Thyroid gland (tissue), 4 donors: ENCODE results near the gene ZNF778. TPM values are rescaled to one million over a fixed set of nuclear protein-coding genes. Genes with fewer than 3 reads are reported as not detected.

Experiments used
- DNase-seq, 2 donors: peaks; one replicate each; pipeline ENCODE4 v3.0.0-alpha.2; 2019
- H3K27ac ChIP-seq, 3 donors: fragments of 200-600 bp; sonication (generic); 1 replicate in 2 of 3; 2 replicates in 1 of 3; pipeline ENCODE4 v1.5.1; 2016 to 2019; ENCODE audit warnings: mild to moderate bottlenecking in 1 of 3, moderate library complexity in 1 of 3
- H3K27me3 ChIP-seq: fragments of 200-600 bp; sonication (generic); one replicate; pipeline ENCODE4 v1.5.1; 2019
- H3K36me3 ChIP-seq, 2 donors: fragments of 200-600 bp; sonication (generic); one replicate each; pipeline ENCODE4 v1.5.1; 2016 to 2019
- H3K4me1 ChIP-seq, 2 donors: fragments of 200-600 bp; sonication (generic); one replicate each; pipeline ENCODE4 v1.5.1; 2017 to 2019
- H3K4me3 ChIP-seq, 3 donors: fragments of 200-600 bp; sonication (generic); replicated peaks in 1 of 3; 1 replicate in 2 of 3; 2 replicates in 1 of 3; pipeline ENCODE4 v1.5.1; 2016; ENCODE audit warnings: mild to moderate bottlenecking in 1 of 3
- H3K9me3 ChIP-seq: fragments of 200-600 bp; sonication (generic); one replicate; pipeline ENCODE4 v1.5.1; 2017
- POLR2A ChIP-seq, 2 donors: fragments of 450-650 bp; IDR thresholded peaks; one replicate each; pipeline ENCODE4 v1.6.1; 2017; ENCODE audit warnings: antibody characterized with exemption in 2 of 2, mild to moderate bottlenecking in 2 of 2, moderate library complexity in 1 of 2
- WGBS, 2 donors: methylation state at CpG; one replicate each; pipeline ENCODE4 v1.1.5; 2017; 5-methylcytosine and 5-hydroxymethylcytosine counted together
- intact Hi-C: fragments of 100-400 bp; cut with DNase I; formaldehyde crosslinking; loops from one replicate; pipeline ENCODE4 v1.15.1; 2023
- total RNA-seq, 4 donors: library from RNA; depleted of rRNA; stranded (reverse); fragments of >200 nt; gene quantifications; one replicate each; pipeline ENCODE4 v1.2.3, GENCODE V29; 2016
- TF ChIP-seq, protein P1 (sequence below), 6 experiments: fragments of 200-600 bp in 3 of 6; fragments of 450-650 bp in 3 of 6; sonication (generic) in 3 of 6; IDR thresholded peaks; one replicate each; pipeline ENCODE4 v1.5.1; 2016 to 2019; ENCODE audit warnings: antibody characterized with exemption in 6 of 6, mild to moderate bottlenecking in 2 of 6, inconsistent platforms in 1 of 6, moderate library complexity in 1 of 6

The ZNF778 gene
- total RNA-seq, 4 donors from 2014 or later = 17.5 to 36.4 (median 30.9) TPM

DNA sequence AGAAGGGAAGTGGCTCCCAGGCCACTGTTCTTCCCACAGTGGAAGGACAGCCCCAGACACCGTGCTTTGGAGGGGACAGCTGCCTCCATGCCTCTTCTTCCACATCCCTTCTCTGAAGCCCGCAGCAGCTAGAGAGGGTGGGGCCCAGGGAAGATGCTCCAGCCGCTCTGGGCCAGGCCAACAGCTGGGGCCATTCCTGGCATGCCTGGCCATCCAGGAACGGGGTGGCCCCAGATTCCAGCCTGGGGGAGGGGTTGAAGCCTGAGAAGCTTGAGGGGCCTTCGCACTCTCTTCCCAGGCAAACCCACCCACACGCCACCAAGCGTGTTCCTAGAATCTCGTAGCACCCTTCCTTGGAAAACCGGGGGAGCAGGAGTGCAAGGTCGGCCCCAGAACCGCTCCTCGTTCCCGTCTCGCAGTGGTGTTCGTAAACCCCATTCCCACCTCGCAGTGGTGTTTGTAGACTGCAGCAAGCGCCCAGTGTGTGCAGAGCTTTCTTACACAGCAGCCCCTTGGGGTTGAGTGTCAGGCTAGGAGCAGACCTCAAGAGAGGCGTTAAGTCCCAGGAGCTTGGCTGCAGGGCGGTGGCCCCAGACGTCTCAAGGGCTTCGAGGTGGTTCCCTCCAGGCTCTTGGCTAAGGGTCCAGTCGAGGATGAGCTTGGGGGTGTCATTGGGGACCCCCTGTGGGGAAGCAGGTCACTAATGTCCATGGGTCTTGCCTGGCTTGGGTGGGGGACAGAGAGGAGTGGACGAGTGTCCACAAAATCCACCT, 43.3 kb upstream of the ZNF778 start:
- DNase-seq = no peak
- intact Hi-C loops = loop anchor here (10.0 kb wide), 1 partner anchor 229 kb away; no protein-coding TSS in a partner anchor
- Histone ChIP-seq H3K9me3 (no peaks in the 10 kb centered on the region), H3K4me3 (no peak overlapping the region), H3K36me3 (no peaks in the 10 kb centered on the region), H3K4me1 (peaks cover 11 to 16% of the 10 kb centered on the region in 2 donors), H3K27me3 (no peaks in the 10 kb centered on the region), H3K27ac (no peak overlapping the region)
- 76 to 77% methylated on average over 19 to 21 of the region's 23 CpGs for WGBS, 2 donors
- no peak for TF ChIP-seq POLR2A (IDR thresholded peaks at IDR 0.05)
- TF ChIP-seq, protein P1, sequence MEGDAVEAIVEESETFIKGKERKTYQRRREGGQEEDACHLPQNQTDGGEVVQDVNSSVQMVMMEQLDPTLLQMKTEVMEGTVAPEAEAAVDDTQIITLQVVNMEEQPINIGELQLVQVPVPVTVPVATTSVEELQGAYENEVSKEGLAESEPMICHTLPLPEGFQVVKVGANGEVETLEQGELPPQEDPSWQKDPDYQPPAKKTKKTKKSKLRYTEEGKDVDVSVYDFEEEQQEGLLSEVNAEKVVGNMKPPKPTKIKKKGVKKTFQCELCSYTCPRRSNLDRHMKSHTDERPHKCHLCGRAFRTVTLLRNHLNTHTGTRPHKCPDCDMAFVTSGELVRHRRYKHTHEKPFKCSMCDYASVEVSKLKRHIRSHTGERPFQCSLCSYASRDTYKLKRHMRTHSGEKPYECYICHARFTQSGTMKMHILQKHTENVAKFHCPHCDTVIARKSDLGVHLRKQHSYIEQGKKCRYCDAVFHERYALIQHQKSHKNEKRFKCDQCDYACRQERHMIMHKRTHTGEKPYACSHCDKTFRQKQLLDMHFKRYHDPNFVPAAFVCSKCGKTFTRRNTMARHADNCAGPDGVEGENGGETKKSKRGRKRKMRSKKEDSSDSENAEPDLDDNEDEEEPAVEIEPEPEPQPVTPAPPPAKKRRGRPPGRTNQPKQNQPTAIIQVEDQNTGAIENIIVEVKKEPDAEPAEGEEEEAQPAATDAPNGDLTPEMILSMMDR (IDR thresholded peaks at IDR 0.05) = no peak

DNA sequence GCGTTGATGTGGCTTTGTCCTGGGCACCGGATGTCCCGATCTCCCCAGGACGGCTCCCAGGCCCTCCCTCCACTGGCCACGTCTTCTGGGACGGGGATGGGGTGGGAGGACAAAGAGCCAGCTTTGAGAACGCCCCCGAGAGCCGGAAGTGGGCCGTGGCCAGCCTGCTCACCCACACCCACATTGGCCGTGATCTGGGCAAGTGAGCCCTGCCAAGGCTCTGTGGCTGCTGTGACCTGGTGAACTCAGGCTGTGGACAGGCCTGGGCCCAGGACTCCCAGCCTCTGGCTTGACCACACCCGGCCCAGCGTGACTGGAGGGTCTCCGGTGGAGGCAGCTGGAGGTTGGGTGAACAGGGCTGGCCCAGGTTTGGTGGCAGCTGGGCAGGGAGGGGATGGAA, 42.6 kb upstream of the ZNF778 start:
- no peaks in the 10 kb centered on the region for H3K9me3 ChIP-seq
- no peak overlapping the region for H3K4me3 ChIP-seq
- H3K36me3 ChIP-seq = no peaks in the 10 kb centered on the region
- TF ChIP-seq POLR2A (IDR thresholded peaks at IDR 0.05) = no peak
- TF ChIP-seq, protein P1 (IDR thresholded peaks at IDR 0.05) = no peak
- no peaks in the 10 kb centered on the region for H3K27me3 ChIP-seq
- H3K4me1 ChIP-seq = peaks cover 11 to 16% of the 10 kb centered on the region in 2 donors
- no peak for DNase-seq
- H3K27ac ChIP-seq = no peak overlapping the region
- intact Hi-C loops = loop anchor here (10.0 kb wide), 1 partner anchor 230 kb away; no protein-coding TSS in a partner anchor
- WGBS, 2 donors = 42 to 87% methylated on average over 6 to 12 of the region's 14 CpGs

DNA sequence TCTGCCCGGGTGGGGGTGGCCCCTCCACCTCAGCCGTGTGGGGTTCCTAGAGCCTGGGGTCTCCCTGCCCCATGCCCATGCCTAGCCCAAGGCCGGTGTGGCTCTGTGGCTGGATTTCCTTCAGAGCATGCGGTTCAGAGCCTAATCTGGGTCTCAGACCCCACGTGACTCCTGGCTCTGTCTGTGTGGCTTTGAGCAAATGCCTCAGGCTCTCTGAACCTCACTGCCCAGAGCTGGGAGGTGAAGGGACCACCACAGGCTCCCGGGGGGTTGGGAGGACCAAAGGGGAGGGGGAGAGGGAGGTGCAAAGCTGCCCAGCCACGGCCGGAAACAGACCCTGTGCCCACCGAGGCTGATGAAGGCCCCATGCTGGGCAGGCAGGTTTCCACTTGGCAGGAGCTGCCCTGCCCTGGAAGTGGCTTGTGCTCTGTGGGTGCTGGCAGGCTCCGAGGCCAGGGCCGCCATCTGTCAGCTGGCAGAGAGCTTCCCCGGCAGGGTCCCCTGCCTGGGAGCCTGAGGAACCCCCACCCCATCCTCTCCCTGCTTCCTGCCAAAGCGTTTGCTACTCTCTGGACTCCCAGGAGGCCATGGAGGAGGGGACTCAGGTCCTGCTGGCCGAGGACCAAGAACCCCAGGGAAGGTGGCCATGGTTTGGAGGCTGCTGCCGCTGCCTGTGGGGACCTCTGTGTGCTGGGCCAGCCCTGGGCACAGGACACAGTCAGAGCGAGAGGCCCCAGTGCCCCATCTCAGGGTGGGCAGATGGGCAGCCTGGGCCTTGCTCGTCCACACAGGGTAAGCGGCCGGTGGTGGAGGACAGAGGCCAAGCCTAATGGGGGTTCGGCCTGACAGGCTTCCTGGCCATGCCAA, 42.0 kb upstream of the ZNF778 start:
- H3K9me3 ChIP-seq = no peaks in the 10 kb centered on the region
- H3K36me3 ChIP-seq = no peaks in the 10 kb centered on the region
- 64 to 71% methylated on average over 7 to 10 of the region's 20 CpGs for WGBS, 2 donors
- no peaks in the 10 kb centered on the region for H3K27me3 ChIP-seq
- no peak overlapping the region for H3K27ac ChIP-seq
- H3K4me1 ChIP-seq = peaks cover 9 to 14% of the 10 kb centered on the region in 2 donors
- H3K4me3 ChIP-seq = no peak overlapping the region
- TF ChIP-seq POLR2A (IDR thresholded peaks at IDR 0.05) = no peak
- TF ChIP-seq, protein P1 (IDR thresholded peaks at IDR 0.05) = no peak
- DNase-seq = no peak
- intact Hi-C loops = loop anchor here (10.0 kb wide), 1 partner anchor 231 kb away; no protein-coding TSS in a partner anchor

DNA sequence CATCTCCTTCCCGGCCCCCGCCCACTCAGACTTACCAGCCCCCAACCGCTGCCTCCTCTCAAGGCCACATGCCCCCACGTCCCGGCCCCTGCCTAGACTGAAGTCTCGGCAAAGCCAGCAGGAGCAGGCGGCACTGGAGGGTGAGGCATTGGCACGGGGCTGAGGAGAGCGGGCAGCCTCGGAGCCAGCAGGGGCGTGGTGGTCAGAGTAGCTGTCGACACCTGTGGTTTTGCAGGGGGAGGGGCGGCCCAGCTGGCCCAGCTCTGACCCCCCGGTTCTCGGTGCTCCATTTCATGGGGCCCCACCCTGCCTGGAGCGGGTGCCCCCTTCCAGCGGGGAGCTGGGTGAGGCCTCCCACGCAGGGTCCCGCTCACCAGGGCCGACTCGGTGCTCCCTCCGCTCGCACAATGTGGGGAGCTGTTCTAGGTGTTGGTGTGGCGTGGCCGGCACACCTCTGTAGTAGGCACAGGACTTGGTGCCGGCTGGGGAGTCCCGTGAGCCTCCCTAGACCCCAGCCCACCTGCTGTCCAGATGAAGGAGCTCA, 41.3 kb upstream of the ZNF778 start:
- intact Hi-C loops = loop anchor here (10.0 kb wide), 1 partner anchor 231 kb away; no protein-coding TSS in a partner anchor
- no peaks in the 10 kb centered on the region for H3K27me3 ChIP-seq
- no peak for DNase-seq
- TF ChIP-seq, protein P1 (IDR thresholded peaks at IDR 0.05) = no peak
- no peak for TF ChIP-seq POLR2A (IDR thresholded peaks at IDR 0.05)
- H3K4me1 ChIP-seq = peaks cover 2 to 7% of the 10 kb centered on the region in 2 donors
- no peaks in the 10 kb centered on the region for H3K36me3 ChIP-seq
- H3K27ac ChIP-seq = no peak overlapping the region
- H3K9me3 ChIP-seq = no peaks in the 10 kb centered on the region
- no peak overlapping the region for H3K4me3 ChIP-seq
- 83 to 94% methylated on average over 12 to 16 of the region's 27 CpGs for WGBS, 2 donors
